ENCODE data around the gene PRR19.
A peak's percentile ranks its signal among the peaks of the same experiment; 100 is the strongest.

PRR19 gene

GRCh38 chr19:42270346-42271044 is 31.4 kb upstream of the PRR19 start:
- FAIRE-seq: peak; percentile 90
- no peak for DNase-seq (ENCODE audit: extremely low spot score, insufficient read length, low read depth)

- FAIRE-seq (no peak), DNase-seq (ENCODE audit: extremely low spot score, insufficient read length, low read depth) (no peak)
Observed at GRCh38 chr19:42271045-42271419, 30.9 kb upstream of the PRR19 start.

GRCh38 chr19:42271861-42272534 is 29.9 kb upstream of the PRR19 start:
- DNase-seq (ENCODE audit: extremely low spot score, insufficient read length, low read depth): no peak
- no peak for FAIRE-seq

GRCh38 chr19:42272535-42272897 is 29.4 kb upstream of the PRR19 start:
- DNase-seq (ENCODE audit: extremely low spot score, insufficient read length, low read depth): no peak
- no peak for FAIRE-seq

GRCh38 chr19:42272989-42273406 is 28.9 kb upstream of the PRR19 start:
- DNase-seq (ENCODE audit: extremely low spot score, insufficient read length, low read depth): no peak
- no peak for FAIRE-seq

- no peak for FAIRE-seq
Observed at GRCh38 chr19:42273407-42274064, 28.4 kb upstream of the PRR19 start.

GRCh38 chr19:42274065-42274682 is 27.8 kb upstream of the PRR19 start:
- no peak for DNase-seq (ENCODE audit: extremely low spot score, insufficient read length, low read depth)
- no peak for FAIRE-seq

More at GRCh38 chr19:42273407-42274064, 28.4 kb upstream of the PRR19 start:
- no peak for DNase-seq (ENCODE audit: extremely low spot score, insufficient read length, low read depth)

- no peak for FAIRE-seq
- DNase-seq (ENCODE audit: extremely low spot score, insufficient read length, low read depth): no peak
Observed at GRCh38 chr19:42275103-42275502, 26.8 kb upstream of the PRR19 start.

GRCh38 chr19:42275517-42275916 is 26.4 kb upstream of the PRR19 start:
- no peak for DNase-seq (ENCODE audit: extremely low spot score, insufficient read length, low read depth)
- no peak for FAIRE-seq

- FAIRE-seq: no peak
- DNase-seq (ENCODE audit: extremely low spot score, insufficient read length, low read depth): no peak
Observed at GRCh38 chr19:42276284-42276683, 25.6 kb upstream of the PRR19 start.

GRCh38 chr19:42276821-42277220 is 25.1 kb upstream of the PRR19 start:
- no peak for DNase-seq (ENCODE audit: extremely low spot score, insufficient read length, low read depth)
- FAIRE-seq: no peak

- DNase-seq (ENCODE audit: extremely low spot score, insufficient read length, low read depth): no peak
- FAIRE-seq: no peak
Observed at GRCh38 chr19:42277821-42278451, 24.0 kb upstream of the PRR19 start.

- no peak for FAIRE-seq
- DNase-seq (ENCODE audit: extremely low spot score, insufficient read length, low read depth): no peak
Observed at GRCh38 chr19:42278452-42279154, 23.3 kb upstream of the PRR19 start.

GRCh38 chr19:42279155-42279901 is 22.6 kb upstream of the PRR19 start:
- FAIRE-seq (peak; percentile 59), DNase-seq (ENCODE audit: extremely low spot score, insufficient read length, low read depth) (no peak)

GRCh38 chr19:42279902-42280814 is 21.8 kb upstream of the PRR19 start:
- DNase-seq (ENCODE audit: extremely low spot score, insufficient read length, low read depth) (peak; percentile 88), FAIRE-seq (peak; percentile 89)

GRCh38 chr19:42280815-42281145 is 21.2 kb upstream of the PRR19 start:
- FAIRE-seq (no peak), DNase-seq (ENCODE audit: extremely low spot score, insufficient read length, low read depth) (no peak)

GRCh38 chr19:42281146-42281826 is 20.6 kb upstream of the PRR19 start:
- DNase-seq (ENCODE audit: extremely low spot score, insufficient read length, low read depth) (no peak), FAIRE-seq (no peak)

Data from GM18507 (cell line).